GM12878 (cell line): ENCODE data around the gene SLC9A7. TPM values are rescaled to one million over a fixed set of nuclear protein-coding genes. Genes with fewer than 3 reads are reported as not detected.

Source experiments
- ATAC-seq: fragments of 200-7000 bp; cut with Tn5 transposase; 3 replicates; pipeline ENCODE4 v1.9.1; 2020; ENCODE audit warnings: mild to moderate bottlenecking, moderate library complexity
- BruUV-seq: library from RNA; stranded (reverse); fragments of 400-500 nt; replicated peaks from 2 replicates; lab custom pipeline; 2021; lab: Mats Ljungman, UMichigan
- CTCF ChIA-PET: fragments of 300-600 bp; sonication (Branson Sonifier 250); formaldehyde crosslinking; extraction: SDS; loops from one replicate; lab custom pipeline; 2021; ENCODE audit warnings: inconsistent platforms; lab: Yijun Ruan, JAX
- POLR2A ChIA-PET: fragments of 350-600 bp; formaldehyde crosslinking; extraction: SDS; loops from one replicate; lab custom pipeline; 2021; ENCODE audit warnings: inconsistent platforms; lab: Charles Lee
- RAD21 ChIA-PET: fragments of 300-600 bp; sonication (Branson Sonifier 250); formaldehyde crosslinking; loops from one replicate; lab custom pipeline; 2023; ENCODE audit warnings: antibody characterized with exemption; ENCODE audit not compliant: unreplicated experiment; lab: Charles Lee
- SMC1A ChIA-PET: fragments of 300-600 bp; sonication (Branson Sonifier 250); formaldehyde crosslinking; loops from one replicate; lab custom pipeline; 2023; ENCODE audit not compliant: unreplicated experiment, uncharacterized antibody; lab: Charles Lee
- DNase-seq: peaks from one replicate; pipeline ENCODE4 v3.0.0-alpha.2; 2011; ENCODE audit warnings: low read depth, low spot score
- FAIRE-seq: peaks from 3 replicates; lab custom pipeline; 2011; peaks lifted over from hg19 to GRCh38; lab: Jason Lieb, UNC
- H2AFZ ChIP-seq: 2 replicates; pipeline ENCODE4 v1.6.0; 2011; ENCODE audit warnings: low read depth, low read length, control low read depth; ENCODE audit not compliant: control insufficient read depth
- H3K27ac ChIP-seq: 2 replicates; pipeline ENCODE4 v1.5.1; 2011; ENCODE audit warnings: control low read depth; ENCODE audit not compliant: control insufficient read depth, insufficient read depth
- H3K27me3 ChIP-seq, 2 experiments: replicated peaks in 1 of 2; 2 replicates each; pipeline versions ENCODE4 v1.6.0 to v1.6.1; 2011; ENCODE audit warnings: low read length in 1 of 2; ENCODE audit not compliant: control insufficient read depth in 2 of 2, insufficient read depth in 2 of 2
- H3K36me3 ChIP-seq, 2 experiments: 2 replicates each; pipeline ENCODE4 v1.5.1; 2011; ENCODE audit warnings: low read length in 1 of 2; ENCODE audit not compliant: control insufficient read depth in 2 of 2, insufficient read depth in 2 of 2
- H3K4me1 ChIP-seq: 2 replicates; pipeline ENCODE4 v1.6.1; 2011; ENCODE audit warnings: mild to moderate bottlenecking, low read length, moderate library complexity, mixed read lengths; ENCODE audit not compliant: control insufficient read depth, insufficient read depth
- H3K4me2 ChIP-seq: 2 replicates; pipeline ENCODE4 v1.6.0; 2011; ENCODE audit warnings: control low read depth; ENCODE audit not compliant: control insufficient read depth, insufficient read depth
- H3K4me3 ChIP-seq: fragments of 200-600 bp; sonication (generic); 2 replicates; pipeline ENCODE4 v1.5.1; 2016
- H3K79me2 ChIP-seq: 2 replicates; pipeline ENCODE4 v1.6.0; 2011; ENCODE audit warnings: low read length; ENCODE audit not compliant: control insufficient read depth, insufficient read depth
- H3K9ac ChIP-seq: 2 replicates; pipeline ENCODE4 v1.8.0; 2011; ENCODE audit warnings: low read length, control low read depth, mixed read lengths; ENCODE audit not compliant: control insufficient read depth, insufficient read depth
- H3K9me3 ChIP-seq: replicated peaks from 3 replicates; pipeline ENCODE4 v1.5.1; 2011; ENCODE audit warnings: mild to moderate bottlenecking, low read length; ENCODE audit not compliant: control insufficient read depth, insufficient read depth
- H4K20me1 ChIP-seq: 2 replicates; pipeline ENCODE4 v1.6.0; 2011; ENCODE audit not compliant: control insufficient read depth, insufficient read depth
- CBFB ChIP-seq: IDR thresholded peaks from 2 replicates; pipeline ENCODE4 v1.6.1; 2016; ENCODE audit warnings: antibody characterized with exemption, low read depth
- CHD1 ChIP-seq: IDR thresholded peaks from 2 replicates; pipeline ENCODE4 v1.6.1; 2012; ENCODE audit warnings: low read depth, low read length, improper control_type of control experiment
- DPF2 ChIP-seq: fragments of 450-650 bp; IDR thresholded peaks from 2 replicates; pipeline ENCODE4 v1.6.1; 2017; ENCODE audit warnings: mild to moderate bottlenecking
- ETV6 ChIP-seq, 2 experiments: fragments of 450-650 bp in 1 of 2; IDR thresholded peaks in 1 of 2; conservative IDR thresholded peaks in 1 of 2; 2 replicates each; pipeline ENCODE4 v1.6.1; 2014; ENCODE audit warnings: antibody characterized with exemption in 1 of 2, borderline replicate concordance in 1 of 2, low read depth in 1 of 2, mild to moderate bottlenecking in 1 of 2, moderate library complexity in 1 of 2
- IRF3 ChIP-seq: fragments of 450-650 bp; IDR thresholded peaks from 2 replicates; pipeline ENCODE4 v1.6.1; 2014; ENCODE audit warnings: mild to moderate bottlenecking
- IRF4 ChIP-seq: IDR thresholded peaks from 2 replicates; pipeline ENCODE4 v1.6.1; 2011; ENCODE audit warnings: low read depth, low read length
- IRF5 ChIP-seq: fragments of 450-650 bp; IDR thresholded peaks from 2 replicates; pipeline ENCODE4 v1.6.1; 2017; ENCODE audit warnings: borderline replicate concordance
- JUNB ChIP-seq: IDR thresholded peaks from 2 replicates; pipeline ENCODE4 v1.6.1; 2016; ENCODE audit warnings: antibody characterized with exemption, mild to moderate bottlenecking
- ZNF217 ChIP-seq: fragments of 450-650 bp; IDR thresholded peaks from 2 replicates; pipeline ENCODE4 v1.6.1; 2017; ENCODE audit warnings: antibody characterized with exemption, mild to moderate bottlenecking
- WGBS: methylation state at CpG from one replicate; pipeline ENCODE4 v1.1.6; 2016; ENCODE audit warnings: low lambda C conversion rate; ENCODE audit not compliant: insufficient replicate concordance, insufficient coverage; ENCODE audit errors: missing lambda C conversion rate; 5-methylcytosine and 5-hydroxymethylcytosine counted together
- in situ Hi-C: fragments of 300-500 bp; cut with MboI; formaldehyde crosslinking; loops from 9 replicates; pipeline ENCODE4 v1.14.3; 2018; ENCODE audit warnings: mixed read lengths
- intact Hi-C: fragments of 100-400 bp; cut with micrococcal nuclease; formaldehyde crosslinking; loops from one replicate; pipeline ENCODE4 v1.14.2; 2022; ENCODE audit not compliant: unreplicated experiment
- polyA plus RNA-seq, 11 experiments: library from polyadenylated mRNA; depleted of rRNA in 4 of 11; unstranded in 6 of 11; stranded (reverse) in 5 of 11; fragments of >200 nt; fragmentation: Nextera tagmentation in 4 of 11; fragmentation: Illumina TruSeq in 1 of 11; extraction: Ambion mirVana in 4 of 11; extraction: Trizol in 1 of 11; gene quantifications; 1 replicate in 1 of 11; 2 replicates in 10 of 11; pipeline versions ENCODE4 v1.2.1 to v1.2.3, GENCODE V29; 2011 to 2016; ENCODE audit warnings: inconsistent platforms in 2 of 11, missing spikeins in 2 of 11, low read depth in 1 of 11
- total RNA-seq, 4 experiments: library from RNA; depleted of rRNA in 3 of 4; stranded (reverse); fragments of >200 nt in 3 of 4; fragmentation: Illumina TruSeq in 1 of 4; extraction: Trizol in 1 of 4; gene quantifications; 2 replicates each; pipeline versions ENCODE4 v1.2.1 to v1.2.3, GENCODE V29; 2013 to 2021

The SLC9A7 gene
- total and polyA plus RNA-seq, 10 of the 15 experiments (the other 5 are each of a cell fraction or from before 2014, with no cell fraction given) = 5.0 to 62.8 (median 30.5) TPM

GRCh38 chrX:46673620-46674359, 85.1 kb downstream of the SLC9A7 start:
- in situ Hi-C loops = no loop called here
- DNase-seq (no peak), FAIRE-seq (no peak), ATAC-seq (no peak)
- CTCF ChIA-PET = interaction anchor here (0.9 to 4.8 kb wide), 3 partner anchors 12 to 122 kb away, joined by 3 to 32 read pairs (median 5); no protein-coding TSS in a partner anchor
- no peaks in the 10 kb centered on the region for H4K20me1 ChIP-seq
- H3K36me3 ChIP-seq = peaks cover 2 to 7% of the 10 kb centered on the region in 2 experiments; a peak in 3 of 4 replicates
- WGBS = 41% methylated on average over 5 of the region's 5 CpGs
- TSS peak; percentile 1 for BruUV-seq
- RAD21 ChIA-PET = interaction anchor here (1.0 to 1.7 kb wide), 4 partner anchors 20 to 122 kb away, joined by 3 to 5 read pairs (median 4); no protein-coding TSS in a partner anchor
- H3K4me2 ChIP-seq = no peak overlapping the region
- no peak overlapping the region for H3K4me3 ChIP-seq
- peaks cover 4% of the 10 kb centered on the region; the same call in 1 of the 2 replicates for H3K4me1 ChIP-seq
- H3K9ac ChIP-seq = no peak overlapping the region
- no peaks in the 10 kb centered on the region for H3K79me2 ChIP-seq
- TF ChIP-seq JUNB (no peak), ZNF217 (no peak), DPF2 (no peak), IRF4 (no peak), CBFB (no peak), IRF5 (no peak), CHD1 (no peak), IRF3 (no peak), ETV6 (conservative IDR thresholded peaks at IDR 0.05 in 1 of 2, IDR thresholded peaks at IDR 0.05 in 1 of 2; ENCODE audit: borderline replicate concordance in 1 of 2, low read depth in 1 of 2) (no peak)
- SMC1A ChIA-PET = interaction anchor here (0.6 to 2.7 kb wide), 9 partner anchors 11 to 124 kb away, joined by 3 to 9 read pairs (median 3); no protein-coding TSS in a partner anchor
- no peak overlapping the region for H3K27ac ChIP-seq
- POLR2A ChIA-PET = no interaction called here
- intact Hi-C loops = no loop called here
- H3K9me3 ChIP-seq = no peaks in the 10 kb centered on the region; the same call in 2 of the 3 replicates
- no peak overlapping the region for H2AFZ ChIP-seq
- no peaks in the 10 kb centered on the region for H3K27me3 ChIP-seq
